Measurements from ENCODE around the gene MCTP1.

DNA sequence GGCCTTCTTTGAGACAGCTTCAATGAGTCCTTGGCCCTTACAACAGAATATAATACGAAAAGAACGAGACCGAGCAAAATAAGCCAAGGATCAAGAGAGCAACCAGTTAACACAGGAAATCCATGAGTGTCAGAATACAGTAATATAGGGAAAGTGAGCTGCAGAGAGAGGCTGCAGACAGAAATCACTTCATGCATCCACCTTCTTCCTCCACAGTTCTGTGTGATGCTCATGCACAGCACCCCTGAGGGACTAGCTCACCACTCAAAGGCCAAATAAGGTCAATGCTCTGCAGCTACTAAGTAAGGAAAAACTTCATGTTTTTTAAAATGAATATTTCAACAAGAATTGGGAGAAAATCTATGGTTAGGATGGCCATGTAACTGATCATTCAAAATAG lies 257.1 kb downstream of the MCTP1 start:
- TF ChIP-seq POLR2A (IDR thresholded peaks at IDR 0.05), result no peak
- TF ChIP-seq, protein P1, sequence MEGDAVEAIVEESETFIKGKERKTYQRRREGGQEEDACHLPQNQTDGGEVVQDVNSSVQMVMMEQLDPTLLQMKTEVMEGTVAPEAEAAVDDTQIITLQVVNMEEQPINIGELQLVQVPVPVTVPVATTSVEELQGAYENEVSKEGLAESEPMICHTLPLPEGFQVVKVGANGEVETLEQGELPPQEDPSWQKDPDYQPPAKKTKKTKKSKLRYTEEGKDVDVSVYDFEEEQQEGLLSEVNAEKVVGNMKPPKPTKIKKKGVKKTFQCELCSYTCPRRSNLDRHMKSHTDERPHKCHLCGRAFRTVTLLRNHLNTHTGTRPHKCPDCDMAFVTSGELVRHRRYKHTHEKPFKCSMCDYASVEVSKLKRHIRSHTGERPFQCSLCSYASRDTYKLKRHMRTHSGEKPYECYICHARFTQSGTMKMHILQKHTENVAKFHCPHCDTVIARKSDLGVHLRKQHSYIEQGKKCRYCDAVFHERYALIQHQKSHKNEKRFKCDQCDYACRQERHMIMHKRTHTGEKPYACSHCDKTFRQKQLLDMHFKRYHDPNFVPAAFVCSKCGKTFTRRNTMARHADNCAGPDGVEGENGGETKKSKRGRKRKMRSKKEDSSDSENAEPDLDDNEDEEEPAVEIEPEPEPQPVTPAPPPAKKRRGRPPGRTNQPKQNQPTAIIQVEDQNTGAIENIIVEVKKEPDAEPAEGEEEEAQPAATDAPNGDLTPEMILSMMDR (IDR thresholded peaks at IDR 0.05), result no peak
- TF ChIP-seq POLR2AphosphoS5 (IDR thresholded peaks at IDR 0.05; ENCODE audit: insufficient read depth in 1 of 2, low read depth in 1 of 2), result no peak

All from vagina (tissue), 2 donors.